Medulla oblongata (tissue), 1 donor: ENCODE data around the gene LLPH.
"Not testable (repeated sequence)": the region's sequence is repeated elsewhere in the genome, so short reads cannot be mapped to it uniquely, and the experiment has no call there.

Source experiments
- DNase-seq: peaks from one replicate; pipeline ENCODE4 v3.0.0-alpha.2; 2015; ENCODE audit errors: extremely low spot score

LLPH gene

GRCh38 chr12:66130267-66131066 is at the start of gene LLPH:
LLPH (minus strand) TSS chr12:66130750; CDS start chr12:66129106, 1,644 bp downstream.
- DNase-seq, result peak; percentile 94

- no peak for DNase-seq
Observed at GRCh38 chr12:66176105-66176900, 45.8 kb upstream of the LLPH start.

GRCh38 chr12:66174391-66175325 is 44.1 kb upstream of the LLPH start:
- DNase-seq, result not testable (repeated sequence)

- DNase-seq, result no peak
Observed at GRCh38 chr12:66170606-66171005, 40.1 kb upstream of the LLPH start.

- DNase-seq, result peak; percentile 91
Observed at GRCh38 chr12:66169221-66170170, 38.9 kb upstream of the LLPH start, which contains the start of gene TMBIM4. TMBIM4 (minus strand) TSS chr12:66169996; CDS start chr12:66169951, 45 bp downstream.

- DNase-seq, result no peak
Observed at GRCh38 chr12:66168410-66168809, 37.9 kb upstream of the LLPH start.

- no peak for DNase-seq
Observed at GRCh38 chr12:66166561-66166960, 36.0 kb upstream of the LLPH start.

GRCh38 chr12:66165141-66165540 is 34.6 kb upstream of the LLPH start:
- DNase-seq, result no peak

GRCh38 chr12:66164349-66164821 is 33.8 kb upstream of the LLPH start:
- DNase-seq, result no peak

- no peak for DNase-seq
Observed at GRCh38 chr12:66163289-66163688, 32.7 kb upstream of the LLPH start.

- no peak for DNase-seq
Observed at GRCh38 chr12:66162701-66163100, 32.2 kb upstream of the LLPH start.

GRCh38 chr12:66160704-66161103 is 30.2 kb upstream of the LLPH start:
- DNase-seq, result no peak

- no peak for DNase-seq
Observed at GRCh38 chr12:66159123-66159522, 28.6 kb upstream of the LLPH start.

GRCh38 chr12:66156654-66157053 is 26.1 kb upstream of the LLPH start:
- DNase-seq, result no peak

GRCh38 chr12:66154776-66155175 is 24.2 kb upstream of the LLPH start:
- DNase-seq, result no peak

GRCh38 chr12:66152732-66153131 is 22.2 kb upstream of the LLPH start:
- DNase-seq, result no peak

- DNase-seq, result no peak
Observed at GRCh38 chr12:66149702-66150398, 19.3 kb upstream of the LLPH start.

GRCh38 chr12:66144791-66145754 is 14.5 kb upstream of the LLPH start:
- peak; percentile 25 for DNase-seq

- no peak for DNase-seq
Observed at GRCh38 chr12:66143868-66144267, 13.3 kb upstream of the LLPH start.
